HG03280 (cell line): Measurements from ENCODE around the gene GRK7.
A peak's percentile ranks its signal among the peaks of the same experiment; 100 is the strongest.

Experiments used
- ATAC-seq: cut with Tn5 transposase; IDR thresholded peaks from one replicate; pipeline ENCODE4 v1.9.1; 2021; ENCODE audit warnings: mild to moderate bottlenecking, moderate library complexity; ENCODE audit not compliant: unreplicated experiment

GRK7 gene

GRCh38 chr3:141763088-141763750, at the start of gene GRK7:
Gene GRK7 (plus strand): TSS chr3:141763408. CDS start chr3:141778285, 14,877 bp downstream.
- ATAC-seq = no peak

- ATAC-seq = no peak
Measured at GRCh38 chr3:141714671-141715070, 48.5 kb upstream of the GRK7 start.

GRCh38 chr3:141722081-141722480, 41.1 kb upstream of the GRK7 start:
- ATAC-seq = no peak

GRCh38 chr3:141722648-141723047, 40.6 kb upstream of the GRK7 start:
- no peak for ATAC-seq

GRCh38 chr3:141723255-141723654, 40.0 kb upstream of the GRK7 start:
- ATAC-seq = no peak

GRCh38 chr3:141724186-141724585, 39.0 kb upstream of the GRK7 start:
- ATAC-seq = no peak

- no peak for ATAC-seq
Measured at GRCh38 chr3:141725036-141725435, 38.2 kb upstream of the GRK7 start.

GRCh38 chr3:141726483-141726882, 36.7 kb upstream of the GRK7 start:
- ATAC-seq = no peak

- no peak for ATAC-seq
Measured at GRCh38 chr3:141728355-141728892, 34.8 kb upstream of the GRK7 start.

GRCh38 chr3:141729240-141729639, 34.0 kb upstream of the GRK7 start:
- no peak for ATAC-seq

GRCh38 chr3:141735176-141735575, 28.0 kb upstream of the GRK7 start:
- ATAC-seq = no peak

GRCh38 chr3:141735770-141736465, 27.3 kb upstream of the GRK7 start:
- ATAC-seq = no peak

GRCh38 chr3:141737093-141737492, 26.1 kb upstream of the GRK7 start:
- no peak for ATAC-seq

- ATAC-seq = no peak
Measured at GRCh38 chr3:141737678-141738021, 25.6 kb upstream of the GRK7 start.

- ATAC-seq = peak; percentile 94
Measured at GRCh38 chr3:141738022-141738890, 25.0 kb upstream of the GRK7 start, which contains the start of gene RNF7. Gene RNF7 (plus strand): TSS chr3:141738298. CDS start chr3:141738342, 44 bp downstream.

GRCh38 chr3:141738891-141739363, 24.3 kb upstream of the GRK7 start:
- ATAC-seq = no peak

GRCh38 chr3:141739731-141740130, 23.5 kb upstream of the GRK7 start:
- ATAC-seq = no peak

- ATAC-seq = no peak
Measured at GRCh38 chr3:141740349-141740748, 22.9 kb upstream of the GRK7 start.

GRCh38 chr3:141743305-141743704, 19.9 kb upstream of the GRK7 start:
- no peak for ATAC-seq

- no peak for ATAC-seq
Measured at GRCh38 chr3:141746962-141747361, 16.2 kb upstream of the GRK7 start.

- ATAC-seq = no peak
Measured at GRCh38 chr3:141753399-141753798, 9.8 kb upstream of the GRK7 start.
